Mucosa of stomach (tissue), 1 donor: ENCODE results near the gene NR2E1.

Source experiments
- H3K27me3 ChIP-seq: one replicate; pipeline ENCODE4 v1.7.0; 2013; ENCODE audit warnings: mild to moderate bottlenecking, low read length; ENCODE audit not compliant: control insufficient read depth, insufficient read depth
- H3K36me3 ChIP-seq: one replicate; pipeline ENCODE4 v1.7.0; 2013; ENCODE audit warnings: low read length; ENCODE audit not compliant: control insufficient read depth, insufficient read depth
- H3K4me1 ChIP-seq: one replicate; pipeline ENCODE4 v1.7.0; 2013; ENCODE audit warnings: mild to moderate bottlenecking, low read length; ENCODE audit not compliant: control insufficient read depth, insufficient read depth
- H3K4me3 ChIP-seq: one replicate; pipeline ENCODE4 v1.7.0; 2013; ENCODE audit warnings: low read length
- H3K9ac ChIP-seq: one replicate; pipeline ENCODE4 v1.7.0; 2013; ENCODE audit warnings: mild to moderate bottlenecking, low read length, moderate library complexity
- H3K9me3 ChIP-seq: one replicate; pipeline ENCODE4 v1.7.0; 2013; ENCODE audit warnings: mild to moderate bottlenecking, low read length, moderate library complexity; ENCODE audit not compliant: control insufficient read depth
- donor health status: Pancreatic carcinoma.

NR2E1 gene

GRCh38 chr6:108203189-108204112 lies 37.6 kb downstream of the NR2E1 start:
- Histone ChIP-seq H3K4me1 (peaks cover 8% of the 10 kb centered on the region), H3K36me3 (no peaks in the 10 kb centered on the region), H3K9me3 (no peaks in the 10 kb centered on the region), H3K9ac (no peak overlapping the region), H3K4me3 (no peak overlapping the region), H3K27me3 (no peaks in the 10 kb centered on the region)

- Histone ChIP-seq H3K9me3 (no peaks in the 10 kb centered on the region), H3K4me1 (no peaks in the 10 kb centered on the region), H3K36me3 (no peaks in the 10 kb centered on the region), H3K9ac (no peak overlapping the region), H3K27me3 (no peaks in the 10 kb centered on the region), H3K4me3 (no peak overlapping the region)
Observed at GRCh38 chr6:108207013-108207412, 41.2 kb downstream of the NR2E1 start.

- H3K4me3 ChIP-seq = no peak overlapping the region
- no peak overlapping the region for H3K9ac ChIP-seq
- no peaks in the 10 kb centered on the region for H3K4me1 ChIP-seq
- no peaks in the 10 kb centered on the region for H3K36me3 ChIP-seq
- no peaks in the 10 kb centered on the region for H3K9me3 ChIP-seq
- no peaks in the 10 kb centered on the region for H3K27me3 ChIP-seq
Observed at GRCh38 chr6:108209738-108210137, 43.9 kb downstream of the NR2E1 start.

- H3K4me3 ChIP-seq = no peak overlapping the region
- no peaks in the 10 kb centered on the region for H3K9me3 ChIP-seq
- no peaks in the 10 kb centered on the region for H3K36me3 ChIP-seq
- no peaks in the 10 kb centered on the region for H3K4me1 ChIP-seq
- no peak overlapping the region for H3K9ac ChIP-seq
- H3K27me3 ChIP-seq = no peaks in the 10 kb centered on the region
Observed at GRCh38 chr6:108210556-108210955, 44.7 kb downstream of the NR2E1 start.

- Histone ChIP-seq H3K27me3 (no peaks in the 10 kb centered on the region), H3K4me3 (no peak overlapping the region), H3K4me1 (no peaks in the 10 kb centered on the region), H3K9me3 (no peaks in the 10 kb centered on the region), H3K9ac (no peak overlapping the region), H3K36me3 (no peaks in the 10 kb centered on the region)
Observed at GRCh38 chr6:108211671-108212070, 45.8 kb downstream of the NR2E1 start.

- Histone ChIP-seq H3K27me3 (no peaks in the 10 kb centered on the region), H3K4me3 (no peak overlapping the region), H3K4me1 (no peaks in the 10 kb centered on the region), H3K36me3 (no peaks in the 10 kb centered on the region), H3K9me3 (no peaks in the 10 kb centered on the region), H3K9ac (no peak overlapping the region)
Observed at GRCh38 chr6:108222064-108222463, 56.2 kb downstream of the NR2E1 start.

DNA sequence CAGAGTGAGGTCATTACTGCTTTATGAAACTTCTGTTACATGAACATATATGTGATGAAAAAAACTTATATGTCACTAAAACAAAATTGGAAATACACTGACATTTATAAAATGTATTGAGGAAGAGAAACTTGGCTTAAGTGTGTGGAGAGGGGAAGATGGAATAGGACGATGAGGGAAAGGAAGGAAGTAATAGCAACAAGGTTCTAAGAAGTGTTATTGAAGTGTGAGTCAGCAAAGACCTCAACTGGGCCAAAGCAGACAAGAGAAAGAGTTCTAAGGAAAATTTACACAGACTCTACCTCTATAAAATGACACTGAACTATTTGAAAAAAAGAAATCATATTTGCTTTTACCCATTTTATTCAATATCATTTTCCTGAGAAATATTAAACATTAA lies 56.7 kb downstream of the NR2E1 start:
- Histone ChIP-seq H3K4me1 (no peaks in the 10 kb centered on the region), H3K36me3 (no peaks in the 10 kb centered on the region), H3K4me3 (no peak overlapping the region), H3K27me3 (no peaks in the 10 kb centered on the region), H3K9me3 (no peaks in the 10 kb centered on the region), H3K9ac (no peak overlapping the region)

- H3K9me3 ChIP-seq = no peaks in the 10 kb centered on the region
- H3K9ac ChIP-seq = no peak overlapping the region
- no peaks in the 10 kb centered on the region for H3K36me3 ChIP-seq
- peaks cover 6% of the 10 kb centered on the region for H3K4me1 ChIP-seq
- H3K4me3 ChIP-seq = no peak overlapping the region
- H3K27me3 ChIP-seq = no peaks in the 10 kb centered on the region
Observed at GRCh38 chr6:108227290-108227689, 61.5 kb downstream of the NR2E1 start.

DNA sequence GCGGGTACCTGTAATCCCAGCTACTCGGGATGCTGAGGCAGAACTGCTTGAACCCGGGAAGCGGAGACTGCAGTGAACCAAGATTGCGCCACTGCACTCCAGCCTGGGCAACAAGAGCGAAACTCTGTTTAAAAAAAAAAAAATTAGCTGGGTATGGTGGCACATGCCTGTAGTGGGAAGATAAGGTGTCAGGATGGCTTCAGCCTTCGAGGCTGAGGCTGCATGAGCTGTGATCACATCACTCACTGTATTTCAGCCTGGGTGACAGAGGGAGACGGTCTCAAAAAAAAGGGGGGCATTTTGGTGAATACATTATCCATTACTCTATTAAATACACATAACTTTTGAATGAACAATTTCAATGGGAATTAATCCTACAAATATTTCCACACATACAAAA lies 62.6 kb downstream of the NR2E1 start:
- Histone ChIP-seq H3K4me1 (peaks cover 6% of the 10 kb centered on the region), H3K27me3 (no peaks in the 10 kb centered on the region), H3K4me3 (no peak overlapping the region), H3K9ac (no peak overlapping the region), H3K36me3 (no peaks in the 10 kb centered on the region), H3K9me3 (no peaks in the 10 kb centered on the region)

GRCh38 chr6:108235127-108235526 lies 69.3 kb downstream of the NR2E1 start:
- Histone ChIP-seq H3K4me1 (no peaks in the 10 kb centered on the region), H3K4me3 (no peak overlapping the region), H3K27me3 (no peaks in the 10 kb centered on the region), H3K36me3 (no peaks in the 10 kb centered on the region), H3K9ac (no peak overlapping the region), H3K9me3 (no peaks in the 10 kb centered on the region)

DNA sequence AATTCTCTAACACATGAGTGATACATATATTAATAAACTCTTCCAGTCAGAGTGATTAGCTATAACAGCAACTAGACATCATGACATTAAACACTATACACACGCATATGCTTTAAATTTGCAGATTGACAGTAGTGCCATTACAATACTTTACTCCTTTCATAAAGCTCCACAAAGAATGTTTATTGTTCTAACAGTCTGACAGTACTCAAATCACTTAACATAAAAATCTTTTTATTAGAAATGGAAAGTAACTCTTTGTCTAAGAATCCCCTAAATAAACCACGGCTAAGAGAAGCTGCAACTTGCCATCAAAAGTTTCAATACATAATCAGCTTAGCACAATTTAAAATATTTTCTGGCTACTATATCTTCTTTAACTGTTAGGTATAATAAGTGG lies 71.0 kb downstream of the NR2E1 start:
- Histone ChIP-seq H3K27me3 (no peaks in the 10 kb centered on the region), H3K4me3 (no peak overlapping the region), H3K9me3 (no peaks in the 10 kb centered on the region), H3K9ac (no peak overlapping the region), H3K36me3 (no peaks in the 10 kb centered on the region), H3K4me1 (no peaks in the 10 kb centered on the region)

- Histone ChIP-seq H3K9me3 (no peaks in the 10 kb centered on the region), H3K36me3 (no peaks in the 10 kb centered on the region), H3K4me3 (no peak overlapping the region), H3K27me3 (no peaks in the 10 kb centered on the region), H3K9ac (no peak overlapping the region), H3K4me1 (no peaks in the 10 kb centered on the region)
Observed at GRCh38 chr6:108238322-108238721, 72.5 kb downstream of the NR2E1 start.
